HepG2 (cell line): Measurements from ENCODE around the gene BRCA1. TPM values are rescaled to one million over a fixed set of nuclear protein-coding genes. Genes with fewer than 3 reads are reported as not detected.

ENCODE experiments used
- ADNP ChIP-seq: sonication (generic); formaldehyde crosslinking; IDR thresholded peaks from 2 replicates; pipeline ENCODE4 v1.4.0; 2020; ENCODE audit warnings: missing genetic modification reagents
- ARID2 ChIP-seq: sonication (generic); formaldehyde crosslinking; IDR thresholded peaks from 2 replicates; pipeline ENCODE4 v1.8.1; 2022; ENCODE audit warnings: mild to moderate bottlenecking, missing genetic modification reagents, borderline replicate concordance
- ELF3 ChIP-seq: IDR thresholded peaks from 2 replicates; pipeline ENCODE4 v1.6.1; 2016; ENCODE audit warnings: missing genetic modification reagents, missing compliant biosample characterization
- FOXJ3 ChIP-seq: sonication (generic); formaldehyde crosslinking; IDR thresholded peaks from 2 replicates; pipeline ENCODE4 v1.4.0; 2020; ENCODE audit warnings: missing genetic modification reagents, mild to moderate bottlenecking, borderline replicate concordance
- KMT2B ChIP-seq: IDR thresholded peaks from 2 replicates; pipeline ENCODE4 v1.6.1; 2016; ENCODE audit warnings: missing genetic modification reagents, missing compliant biosample characterization
- MED8 ChIP-seq: sonication (generic); formaldehyde crosslinking; IDR thresholded peaks from 2 replicates; pipeline ENCODE4 v1.8.1; 2023; ENCODE audit warnings: mild to moderate bottlenecking, missing genetic modification reagents; ENCODE audit not compliant: insufficient replicate concordance
- NFRKB ChIP-seq: fragments of 450-650 bp; IDR thresholded peaks from 2 replicates; pipeline ENCODE4 v1.6.1; 2017
- NPAS2 ChIP-seq: sonication (generic); formaldehyde crosslinking; IDR thresholded peaks from 2 replicates; pipeline ENCODE4 v1.8.0; 2022; ENCODE audit warnings: mild to moderate bottlenecking, missing genetic modification reagents, borderline replicate concordance
- NR1H2 ChIP-seq: sonication (generic); formaldehyde crosslinking; IDR thresholded peaks from 2 replicates; pipeline ENCODE4 v1.8.1; 2022; ENCODE audit warnings: low read depth, missing genetic modification reagents, borderline replicate concordance
- NR2C2 ChIP-seq: sonication (generic); formaldehyde crosslinking; IDR thresholded peaks from 2 replicates; pipeline ENCODE4 v1.4.0; 2020; ENCODE audit warnings: missing genetic modification reagents, mild to moderate bottlenecking, moderate library complexity, borderline replicate concordance
- ZBTB7A ChIP-seq: sonication (generic); formaldehyde crosslinking; IDR thresholded peaks from 2 replicates; pipeline ENCODE4 v1.8.0; 2022; ENCODE audit warnings: mild to moderate bottlenecking, missing genetic modification reagents
- ZKSCAN8 ChIP-seq: IDR thresholded peaks from 2 replicates; pipeline ENCODE4 v1.6.1; 2016; ENCODE audit warnings: borderline replicate concordance, missing genetic modification reagents, missing compliant biosample characterization
- ZNF101 ChIP-seq: sonication (generic); formaldehyde crosslinking; IDR thresholded peaks from 2 replicates; pipeline ENCODE4 v1.4.0; 2020; ENCODE audit warnings: mild to moderate bottlenecking, low read depth, missing genetic modification reagents, borderline replicate concordance
- ZNF34 ChIP-seq: sonication (generic); formaldehyde crosslinking; IDR thresholded peaks from 2 replicates; pipeline ENCODE4 v1.4.0; 2020; ENCODE audit warnings: mild to moderate bottlenecking, missing genetic modification reagents, borderline replicate concordance
- polyA plus RNA-seq, 8 experiments: library from polyadenylated mRNA; depleted of rRNA in 3 of 8; stranded (reverse) in 7 of 8; unstranded in 1 of 8; fragments of >200 nt; fragmentation: Illumina TruSeq in 4 of 8; extraction: Trizol in 4 of 8; gene quantifications; 2 replicates each; pipeline versions ENCODE4 v1.2.1 to v1.2.3, GENCODE V29; 2011 to 2016; ENCODE audit warnings: low read depth in 4 of 8, missing spikeins in 1 of 8, mixed read lengths in 1 of 8; ENCODE audit not compliant: insufficient read depth in 1 of 8
- total RNA-seq, 5 experiments: library from RNA; depleted of rRNA; stranded (reverse); fragments of >200 nt; fragmentation: Illumina TruSeq; extraction: Trizol; gene quantifications; 2 replicates each; pipeline ENCODE4 v1.2.3, GENCODE V29; 2016; ENCODE audit warnings: low read depth in 1 of 5
- TF ChIP-seq, protein P1 (sequence below): IDR thresholded peaks from 2 replicates; pipeline ENCODE4 v1.6.1; 2012; ENCODE audit warnings: low read length, improper control_type of control experiment
- TF ChIP-seq, protein P2 (sequence below): sonication (generic); formaldehyde crosslinking; IDR thresholded peaks from 2 replicates; pipeline ENCODE4 v1.8.1; 2022; ENCODE audit warnings: low read depth, mild to moderate bottlenecking, missing genetic modification reagents
- TF ChIP-seq, protein P3 (sequence below), 2 experiments: sonication (generic) in 1 of 2; formaldehyde crosslinking in 1 of 2; IDR thresholded peaks; 2 replicates each; pipeline versions ENCODE4 v1.5.1 to v1.6.1; 2011 to 2020; ENCODE audit warnings: borderline replicate concordance in 1 of 2, low read depth in 1 of 2, low read length in 1 of 2, mild to moderate bottlenecking in 1 of 2, missing genetic modification reagents in 1 of 2, moderate library complexity in 1 of 2
- TF ChIP-seq, protein P4 (sequence below): sonication (generic); formaldehyde crosslinking; IDR thresholded peaks from 2 replicates; pipeline ENCODE4 v1.8.0; 2022; ENCODE audit warnings: mild to moderate bottlenecking, missing genetic modification reagents; ENCODE audit not compliant: insufficient replicate concordance

The BRCA1 gene
- total and polyA plus RNA-seq, 2 of the 13 experiments (the other 11 are each of a cell fraction or from before 2014, with no cell fraction given) = 13.3 to 37.5 TPM

DNA sequence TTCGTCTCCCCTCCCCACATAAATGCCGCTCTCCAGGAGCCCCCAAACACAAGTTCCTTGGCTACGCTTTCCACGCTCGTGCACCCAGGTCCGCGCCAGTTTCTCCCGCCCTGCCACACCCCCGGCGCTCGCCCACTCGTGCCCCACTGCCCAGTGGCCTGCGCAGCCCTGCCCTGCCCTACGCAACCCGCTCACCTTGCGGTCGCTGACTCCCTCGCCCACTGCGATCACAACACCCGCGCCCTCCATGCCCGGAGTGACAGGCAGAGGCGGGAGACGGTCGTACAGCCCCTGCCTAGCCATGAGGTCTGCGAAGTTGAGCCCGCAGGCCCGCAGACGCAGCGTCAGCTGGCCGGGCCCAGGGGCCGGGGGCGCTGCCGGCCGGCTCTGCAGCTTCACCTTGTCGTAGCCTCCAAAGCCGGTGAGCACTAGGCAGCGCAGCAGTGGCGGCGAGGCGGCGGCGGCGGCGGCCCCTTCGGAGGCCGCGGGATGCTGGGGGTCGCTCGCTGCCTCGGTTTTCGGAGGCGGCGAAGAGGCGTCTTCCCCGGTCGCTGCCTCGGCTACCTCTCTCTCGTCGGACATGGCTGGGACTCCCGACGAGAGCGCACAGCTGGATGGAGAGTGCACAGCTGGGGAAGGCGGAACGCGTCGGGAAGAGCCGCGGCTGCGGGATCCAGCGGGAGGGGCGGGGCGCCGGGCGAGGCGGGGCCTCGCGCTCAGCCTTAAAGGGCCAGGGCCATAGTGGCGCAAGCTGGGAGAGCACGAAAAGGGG is 103.2 kb downstream of the BRCA1 start, which contains the start of gene VAT1 (continued):
- TF ChIP-seq, protein P1, sequence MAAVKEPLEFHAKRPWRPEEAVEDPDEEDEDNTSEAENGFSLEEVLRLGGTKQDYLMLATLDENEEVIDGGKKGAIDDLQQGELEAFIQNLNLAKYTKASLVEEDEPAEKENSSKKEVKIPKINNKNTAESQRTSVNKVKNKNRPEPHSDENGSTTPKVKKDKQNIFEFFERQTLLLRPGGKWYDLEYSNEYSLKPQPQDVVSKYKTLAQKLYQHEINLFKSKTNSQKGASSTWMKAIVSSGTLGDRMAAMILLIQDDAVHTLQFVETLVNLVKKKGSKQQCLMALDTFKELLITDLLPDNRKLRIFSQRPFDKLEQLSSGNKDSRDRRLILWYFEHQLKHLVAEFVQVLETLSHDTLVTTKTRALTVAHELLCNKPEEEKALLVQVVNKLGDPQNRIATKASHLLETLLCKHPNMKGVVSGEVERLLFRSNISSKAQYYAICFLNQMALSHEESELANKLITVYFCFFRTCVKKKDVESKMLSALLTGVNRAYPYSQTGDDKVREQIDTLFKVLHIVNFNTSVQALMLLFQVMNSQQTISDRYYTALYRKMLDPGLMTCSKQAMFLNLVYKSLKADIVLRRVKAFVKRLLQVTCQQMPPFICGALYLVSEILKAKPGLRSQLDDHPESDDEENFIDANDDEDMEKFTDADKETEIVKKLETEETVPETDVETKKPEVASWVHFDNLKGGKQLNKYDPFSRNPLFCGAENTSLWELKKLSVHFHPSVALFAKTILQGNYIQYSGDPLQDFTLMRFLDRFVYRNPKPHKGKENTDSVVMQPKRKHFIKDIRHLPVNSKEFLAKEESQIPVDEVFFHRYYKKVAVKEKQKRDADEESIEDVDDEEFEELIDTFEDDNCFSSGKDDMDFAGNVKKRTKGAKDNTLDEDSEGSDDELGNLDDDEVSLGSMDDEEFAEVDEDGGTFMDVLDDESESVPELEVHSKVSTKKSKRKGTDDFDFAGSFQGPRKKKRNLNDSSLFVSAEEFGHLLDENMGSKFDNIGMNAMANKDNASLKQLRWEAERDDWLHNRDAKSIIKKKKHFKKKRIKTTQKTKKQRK = no peak
- TF ChIP-seq NR2C2 (CRISPR knock-in tag) (0 out of 2 replicates have a peak, but pooled peaks have one; percentile 34), NPAS2 (CRISPR knock-in tag) (no peak), ARID2 (CRISPR knock-in tag) (peak; percentile 93), NR1H2 (CRISPR knock-in tag) (no peak), ZKSCAN8 (CRISPR knock-in tag) (no peak), ZNF34 (CRISPR knock-in tag) (peak; percentile 40; the same call in 1 of the 2 replicates), MED8 (CRISPR knock-in tag) (peak; percentile 32), ZNF101 (0 out of 2 replicates have a peak, but pooled peaks have one; percentile 78), KMT2B (CRISPR knock-in tag) (no peak; the same call in 1 of the 2 replicates), FOXJ3 (no peak), ELF3 (no peak; the same call in none of the 2 replicates), ZBTB7A (CRISPR knock-in tag) (peak; percentile 59; the same call in 1 of the 2 replicates), NFRKB (no peak), ADNP (CRISPR knock-in tag) (no peak)
- TF ChIP-seq, protein P2, sequence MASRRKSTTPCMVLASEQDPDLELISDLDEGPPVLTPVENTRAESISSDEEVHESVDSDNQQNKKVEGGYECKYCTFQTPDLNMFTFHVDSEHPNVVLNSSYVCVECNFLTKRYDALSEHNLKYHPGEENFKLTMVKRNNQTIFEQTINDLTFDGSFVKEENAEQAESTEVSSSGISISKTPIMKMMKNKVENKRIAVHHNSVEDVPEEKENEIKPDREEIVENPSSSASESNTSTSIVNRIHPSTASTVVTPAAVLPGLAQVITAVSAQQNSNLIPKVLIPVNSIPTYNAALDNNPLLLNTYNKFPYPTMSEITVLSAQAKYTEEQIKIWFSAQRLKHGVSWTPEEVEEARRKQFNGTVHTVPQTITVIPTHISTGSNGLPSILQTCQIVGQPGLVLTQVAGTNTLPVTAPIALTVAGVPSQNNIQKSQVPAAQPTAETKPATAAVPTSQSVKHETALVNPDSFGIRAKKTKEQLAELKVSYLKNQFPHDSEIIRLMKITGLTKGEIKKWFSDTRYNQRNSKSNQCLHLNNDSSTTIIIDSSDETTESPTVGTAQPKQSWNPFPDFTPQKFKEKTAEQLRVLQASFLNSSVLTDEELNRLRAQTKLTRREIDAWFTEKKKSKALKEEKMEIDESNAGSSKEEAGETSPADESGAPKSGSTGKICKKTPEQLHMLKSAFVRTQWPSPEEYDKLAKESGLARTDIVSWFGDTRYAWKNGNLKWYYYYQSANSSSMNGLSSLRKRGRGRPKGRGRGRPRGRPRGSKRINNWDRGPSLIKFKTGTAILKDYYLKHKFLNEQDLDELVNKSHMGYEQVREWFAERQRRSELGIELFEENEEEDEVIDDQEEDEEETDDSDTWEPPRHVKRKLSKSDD (CRISPR knock-in tag) = no peak
- TF ChIP-seq, protein P3, sequence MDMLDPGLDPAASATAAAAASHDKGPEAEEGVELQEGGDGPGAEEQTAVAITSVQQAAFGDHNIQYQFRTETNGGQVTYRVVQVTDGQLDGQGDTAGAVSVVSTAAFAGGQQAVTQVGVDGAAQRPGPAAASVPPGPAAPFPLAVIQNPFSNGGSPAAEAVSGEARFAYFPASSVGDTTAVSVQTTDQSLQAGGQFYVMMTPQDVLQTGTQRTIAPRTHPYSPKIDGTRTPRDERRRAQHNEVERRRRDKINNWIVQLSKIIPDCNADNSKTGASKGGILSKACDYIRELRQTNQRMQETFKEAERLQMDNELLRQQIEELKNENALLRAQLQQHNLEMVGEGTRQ (IDR thresholded peaks at IDR 0.05; ENCODE audit: low read depth, low read length) = no peak
- TF ChIP-seq, protein P3 (CRISPR knock-in tag; IDR thresholded peaks at IDR 0.05; ENCODE audit: borderline replicate concordance) = no peak
- TF ChIP-seq, protein P4, sequence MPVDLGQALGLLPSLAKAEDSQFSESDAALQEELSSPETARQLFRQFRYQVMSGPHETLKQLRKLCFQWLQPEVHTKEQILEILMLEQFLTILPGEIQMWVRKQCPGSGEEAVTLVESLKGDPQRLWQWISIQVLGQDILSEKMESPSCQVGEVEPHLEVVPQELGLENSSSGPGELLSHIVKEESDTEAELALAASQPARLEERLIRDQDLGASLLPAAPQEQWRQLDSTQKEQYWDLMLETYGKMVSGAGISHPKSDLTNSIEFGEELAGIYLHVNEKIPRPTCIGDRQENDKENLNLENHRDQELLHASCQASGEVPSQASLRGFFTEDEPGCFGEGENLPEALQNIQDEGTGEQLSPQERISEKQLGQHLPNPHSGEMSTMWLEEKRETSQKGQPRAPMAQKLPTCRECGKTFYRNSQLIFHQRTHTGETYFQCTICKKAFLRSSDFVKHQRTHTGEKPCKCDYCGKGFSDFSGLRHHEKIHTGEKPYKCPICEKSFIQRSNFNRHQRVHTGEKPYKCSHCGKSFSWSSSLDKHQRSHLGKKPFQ (CRISPR knock-in tag) = peak; percentile 96
